Dedifferentiated amniotic fluid mesenchymal stem cell (primary cell): ENCODE data around the gene SELENON.

Source experiments
- DNase-seq: peaks from one replicate; pipeline ENCODE4 v3.0.0-alpha.2; 2016; ENCODE audit errors: extremely low spot score

The SELENON gene, protein sequence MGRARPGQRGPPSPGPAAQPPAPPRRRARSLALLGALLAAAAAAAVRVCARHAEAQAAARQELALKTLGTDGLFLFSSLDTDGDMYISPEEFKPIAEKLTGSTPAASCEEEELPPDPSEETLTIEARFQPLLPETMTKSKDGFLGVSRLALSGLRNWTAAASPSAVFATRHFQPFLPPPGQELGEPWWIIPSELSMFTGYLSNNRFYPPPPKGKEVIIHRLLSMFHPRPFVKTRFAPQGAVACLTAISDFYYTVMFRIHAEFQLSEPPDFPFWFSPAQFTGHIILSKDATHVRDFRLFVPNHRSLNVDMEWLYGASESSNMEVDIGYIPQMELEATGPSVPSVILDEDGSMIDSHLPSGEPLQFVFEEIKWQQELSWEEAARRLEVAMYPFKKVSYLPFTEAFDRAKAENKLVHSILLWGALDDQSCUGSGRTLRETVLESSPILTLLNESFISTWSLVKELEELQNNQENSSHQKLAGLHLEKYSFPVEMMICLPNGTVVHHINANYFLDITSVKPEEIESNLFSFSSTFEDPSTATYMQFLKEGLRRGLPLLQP

GRCh38 chr1:25799935-25800702, at the start of gene SELENON:
SELENON (plus strand) TSS chr1:25800193; CDS start chr1:25800231, 38 bp downstream.
- DNase-seq: no peak

DNA sequence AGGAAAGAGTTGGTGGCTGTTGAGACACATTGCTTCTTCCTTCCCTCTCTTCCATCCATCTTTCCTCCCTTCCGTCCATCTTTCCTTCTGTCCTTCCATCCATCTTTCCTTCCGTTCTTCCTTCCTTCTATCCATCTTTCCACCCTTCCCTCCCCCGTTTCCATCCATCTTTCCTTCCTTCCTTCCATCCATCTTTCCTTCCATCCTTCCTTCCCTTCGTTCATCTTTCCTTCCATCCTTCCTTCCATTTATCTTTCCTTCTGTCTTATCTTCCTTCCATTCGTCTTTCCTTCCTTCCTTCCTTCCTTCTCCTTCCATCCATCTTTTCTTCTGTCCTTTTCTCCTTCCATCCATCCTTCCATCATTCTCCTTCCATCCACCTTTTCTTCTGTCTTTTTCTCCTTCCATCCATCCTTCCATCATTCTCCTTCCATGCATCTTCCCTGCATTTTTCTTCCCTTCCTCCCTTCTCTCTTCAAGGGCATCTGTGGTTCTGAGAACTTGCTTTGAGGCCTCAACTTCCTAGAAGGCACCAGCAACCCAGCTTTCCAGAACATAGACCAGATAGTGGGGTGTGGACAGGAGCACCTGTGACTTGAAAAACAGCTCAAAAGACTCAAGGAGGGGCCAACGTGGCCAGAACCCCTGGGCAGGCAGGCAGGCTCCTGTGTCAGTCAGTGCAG, 48.9 kb upstream of the SELENON start:
- no peak for DNase-seq

DNA sequence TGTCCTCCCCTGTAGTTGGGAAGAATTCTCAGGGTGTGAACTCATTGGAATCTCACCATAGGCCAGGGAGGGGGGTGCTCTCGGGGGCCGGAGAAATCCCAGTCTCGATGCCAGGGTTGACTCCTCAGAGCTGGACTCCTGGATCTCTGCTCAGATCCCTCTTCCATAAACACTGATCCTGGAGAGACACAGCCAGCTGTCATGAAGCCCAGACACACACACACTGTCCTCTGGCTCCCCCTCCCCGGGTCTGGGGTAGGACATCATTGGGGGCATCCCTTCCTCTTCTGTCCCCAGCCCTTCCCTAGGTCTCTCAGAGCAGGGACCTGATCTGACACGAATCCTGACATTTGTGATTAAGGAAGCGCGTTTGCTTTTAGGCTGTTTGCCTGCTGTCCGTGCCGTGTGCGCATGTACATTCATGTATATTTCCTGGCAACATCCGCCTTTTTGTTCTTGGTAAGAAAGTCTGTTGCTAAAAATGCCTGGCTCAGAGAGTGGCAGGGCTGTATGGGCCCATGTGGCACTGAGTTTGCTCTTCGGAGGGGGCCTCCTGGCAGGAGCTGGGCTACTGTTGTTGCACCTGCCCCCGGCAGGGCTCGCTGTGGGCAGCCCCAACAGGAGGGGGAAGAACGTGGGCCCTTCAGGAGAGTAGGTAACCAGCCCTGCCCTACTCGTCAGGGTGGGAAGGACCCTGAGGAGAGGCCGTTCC, 45.4 kb upstream of the SELENON start:
- DNase-seq: no peak

- DNase-seq: no peak
Measured at GRCh38 chr1:25755475-25756125, 44.4 kb upstream of the SELENON start.

GRCh38 chr1:25756215-25756614, 43.8 kb upstream of the SELENON start:
- no peak for DNase-seq

GRCh38 chr1:25757151-25757845, 42.7 kb upstream of the SELENON start:
- DNase-seq: no peak

DNA sequence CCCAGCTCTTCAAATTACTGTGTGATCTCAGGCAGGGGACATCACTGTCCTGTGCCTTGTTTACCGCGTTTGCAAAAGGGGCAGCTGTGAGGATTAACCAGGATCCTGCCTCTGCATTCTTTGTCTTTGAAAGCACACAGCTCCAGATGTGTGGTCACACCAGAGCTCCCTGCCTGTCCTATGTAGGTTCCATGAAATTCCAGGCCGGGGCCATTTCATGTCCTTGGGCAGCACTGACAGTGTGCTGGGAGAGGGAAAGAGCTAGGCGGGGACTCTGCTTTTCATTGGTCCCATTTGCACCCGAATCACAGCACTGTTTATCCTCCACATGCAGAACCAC, 42.2 kb upstream of the SELENON start:
- no peak for DNase-seq

DNA sequence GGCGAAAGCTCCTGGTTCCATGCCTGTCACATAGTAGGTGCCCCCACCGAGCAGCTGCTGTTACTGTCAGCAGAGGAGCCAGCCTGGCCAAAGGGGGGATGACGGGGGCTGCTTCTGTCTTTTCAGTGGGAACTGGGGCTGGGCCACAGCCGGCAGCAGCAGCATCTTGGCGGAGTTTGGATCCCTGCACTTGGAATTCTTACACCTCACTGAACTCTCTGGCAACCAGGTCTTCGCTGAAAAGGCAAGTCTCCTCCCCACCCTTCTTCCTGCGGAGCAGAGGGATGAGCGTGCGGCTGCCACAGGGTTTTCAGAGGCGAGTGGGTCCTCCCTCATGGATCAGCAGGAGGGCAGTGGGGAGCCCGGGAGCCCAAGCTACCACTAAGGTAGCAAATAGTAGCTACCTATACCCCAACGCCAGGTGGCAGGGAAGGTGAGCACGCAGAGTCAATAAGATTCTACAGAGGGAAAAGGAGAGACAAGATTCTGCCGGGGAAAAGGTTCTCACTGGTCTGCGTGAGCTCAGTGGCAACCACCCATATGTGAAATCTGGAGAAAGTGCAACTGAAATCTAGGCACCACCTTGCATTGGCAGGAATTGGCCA, 41.4 kb upstream of the SELENON start:
- DNase-seq: no peak

DNA sequence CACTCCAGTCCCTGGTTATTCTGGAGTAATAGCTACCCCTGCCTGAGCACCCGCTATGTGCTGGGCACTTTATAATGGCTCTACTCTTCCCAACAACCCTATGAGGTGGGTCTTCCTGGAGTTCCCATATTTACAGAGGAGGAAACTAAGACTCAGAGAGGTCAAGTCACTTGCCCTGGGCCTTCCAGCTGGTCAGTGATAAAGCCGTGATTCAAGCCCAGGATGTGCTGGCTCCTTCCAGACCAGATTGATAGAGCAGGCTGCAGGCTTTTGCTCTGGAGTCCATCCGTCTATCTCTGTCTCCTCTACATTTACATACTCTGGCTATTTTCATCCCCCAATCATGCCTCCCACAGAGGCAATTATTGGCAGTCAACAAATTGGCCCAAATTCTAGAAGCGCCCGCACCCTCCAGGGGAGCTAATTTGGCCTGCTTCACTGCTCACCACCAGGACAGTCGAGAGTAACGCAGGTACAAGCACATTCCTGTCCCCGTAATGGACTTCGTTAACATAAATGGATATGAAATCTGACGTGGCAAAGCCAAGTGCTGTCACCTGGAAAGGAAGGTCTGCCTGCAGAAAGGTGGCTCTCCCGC, 39.8 kb upstream of the SELENON start:
- DNase-seq: no peak

- no peak for DNase-seq
Measured at GRCh38 chr1:25760871-25761270, 39.1 kb upstream of the SELENON start.

DNA sequence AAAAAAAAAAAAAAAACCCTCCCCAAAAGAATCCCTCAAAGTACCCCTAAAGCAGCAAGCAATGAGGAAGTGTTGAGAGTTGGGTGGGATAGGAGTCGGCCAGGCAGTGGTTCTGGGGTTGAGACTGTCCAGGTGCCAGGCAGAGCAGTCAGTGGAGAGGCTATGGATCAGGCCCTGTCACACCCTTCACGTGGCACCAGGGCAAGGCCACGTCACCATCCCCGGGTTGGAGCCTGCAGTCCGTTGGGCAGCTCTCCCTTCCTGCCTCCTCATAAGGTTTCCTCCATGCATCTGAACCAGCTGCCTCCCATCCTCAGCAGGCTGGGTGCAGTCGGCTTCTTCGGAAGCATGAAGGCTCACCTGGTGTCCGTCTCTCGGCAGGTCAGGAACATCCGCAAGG, 36.5 kb upstream of the SELENON start:
- DNase-seq: no peak

- DNase-seq: no peak
Measured at GRCh38 chr1:25765136-25765922, 34.7 kb upstream of the SELENON start.

- no peak for DNase-seq
Measured at GRCh38 chr1:25765923-25766589, 33.9 kb upstream of the SELENON start.

GRCh38 chr1:25766721-25767436, 33.1 kb upstream of the SELENON start:
- DNase-seq: no peak

DNA sequence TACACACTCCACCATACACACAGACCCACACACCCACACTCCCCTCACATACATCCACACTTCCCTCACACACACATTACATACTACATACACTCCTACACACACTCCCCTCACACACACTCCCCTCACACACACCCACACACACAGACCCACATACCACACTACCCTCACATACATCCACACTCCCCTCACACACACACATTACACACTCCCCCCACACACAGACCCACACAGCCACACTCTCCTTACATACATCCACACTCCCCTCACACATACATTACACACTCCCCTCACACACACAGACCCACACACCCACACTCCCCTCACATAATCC, 32.6 kb upstream of the SELENON start:
- no peak for DNase-seq

GRCh38 chr1:25768999-25769398, 31.0 kb upstream of the SELENON start:
- DNase-seq: no peak

GRCh38 chr1:25769625-25770383, 30.2 kb upstream of the SELENON start:
- no peak for DNase-seq
